Esophagus squamous epithelium (tissue), 4 donors: Measurements from ENCODE around the gene SPNS2.

Experiments used
- POLR2A ChIP-seq, 4 donors: fragments of 450-650 bp; IDR thresholded peaks; one replicate each; pipeline ENCODE4 v1.6.1; 2017; ENCODE audit warnings: antibody characterized with exemption in 4 of 4, mild to moderate bottlenecking in 4 of 4, moderate library complexity in 3 of 4
- TF ChIP-seq, protein P1 (sequence below), 6 experiments: fragments of 450-650 bp in 4 of 6; fragments of 200-600 bp in 2 of 6; sonication (generic) in 2 of 6; IDR thresholded peaks; one replicate each; pipeline ENCODE4 v1.5.1; 2016 to 2019; ENCODE audit warnings: antibody characterized with exemption in 6 of 6, mild to moderate bottlenecking in 4 of 6, moderate library complexity in 4 of 6

DNA sequence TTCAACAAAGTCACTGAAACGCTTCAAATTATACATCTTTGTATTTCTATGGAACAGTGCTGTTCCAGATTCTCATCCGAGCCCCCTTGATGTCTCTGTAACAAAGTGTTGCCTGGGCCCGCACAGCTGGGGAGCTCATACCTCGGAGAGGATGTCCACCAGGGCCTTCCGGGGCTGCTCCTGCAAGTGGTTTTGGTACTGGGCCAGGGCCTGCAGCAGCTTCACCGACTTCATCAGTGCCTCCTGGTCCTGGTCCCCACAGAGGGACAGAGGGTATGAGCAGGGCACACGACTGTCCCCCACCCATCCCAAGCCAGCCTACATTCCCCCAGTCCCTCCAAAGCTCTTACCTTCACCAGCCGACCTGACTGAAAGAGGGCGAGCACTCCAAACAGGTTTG, 55.0 kb downstream of the SPNS2 start:
- no peak for TF ChIP-seq POLR2A (IDR thresholded peaks at IDR 0.05)
- TF ChIP-seq, protein P1, sequence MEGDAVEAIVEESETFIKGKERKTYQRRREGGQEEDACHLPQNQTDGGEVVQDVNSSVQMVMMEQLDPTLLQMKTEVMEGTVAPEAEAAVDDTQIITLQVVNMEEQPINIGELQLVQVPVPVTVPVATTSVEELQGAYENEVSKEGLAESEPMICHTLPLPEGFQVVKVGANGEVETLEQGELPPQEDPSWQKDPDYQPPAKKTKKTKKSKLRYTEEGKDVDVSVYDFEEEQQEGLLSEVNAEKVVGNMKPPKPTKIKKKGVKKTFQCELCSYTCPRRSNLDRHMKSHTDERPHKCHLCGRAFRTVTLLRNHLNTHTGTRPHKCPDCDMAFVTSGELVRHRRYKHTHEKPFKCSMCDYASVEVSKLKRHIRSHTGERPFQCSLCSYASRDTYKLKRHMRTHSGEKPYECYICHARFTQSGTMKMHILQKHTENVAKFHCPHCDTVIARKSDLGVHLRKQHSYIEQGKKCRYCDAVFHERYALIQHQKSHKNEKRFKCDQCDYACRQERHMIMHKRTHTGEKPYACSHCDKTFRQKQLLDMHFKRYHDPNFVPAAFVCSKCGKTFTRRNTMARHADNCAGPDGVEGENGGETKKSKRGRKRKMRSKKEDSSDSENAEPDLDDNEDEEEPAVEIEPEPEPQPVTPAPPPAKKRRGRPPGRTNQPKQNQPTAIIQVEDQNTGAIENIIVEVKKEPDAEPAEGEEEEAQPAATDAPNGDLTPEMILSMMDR (IDR thresholded peaks at IDR 0.05), result no peak
